ENCODE data around the gene GRK3.
"Not testable (repeated sequence)": the region's sequence is repeated elsewhere in the genome, so short reads cannot be mapped to it uniquely, and the experiment has no call there.

The GRK3 gene

DNA sequence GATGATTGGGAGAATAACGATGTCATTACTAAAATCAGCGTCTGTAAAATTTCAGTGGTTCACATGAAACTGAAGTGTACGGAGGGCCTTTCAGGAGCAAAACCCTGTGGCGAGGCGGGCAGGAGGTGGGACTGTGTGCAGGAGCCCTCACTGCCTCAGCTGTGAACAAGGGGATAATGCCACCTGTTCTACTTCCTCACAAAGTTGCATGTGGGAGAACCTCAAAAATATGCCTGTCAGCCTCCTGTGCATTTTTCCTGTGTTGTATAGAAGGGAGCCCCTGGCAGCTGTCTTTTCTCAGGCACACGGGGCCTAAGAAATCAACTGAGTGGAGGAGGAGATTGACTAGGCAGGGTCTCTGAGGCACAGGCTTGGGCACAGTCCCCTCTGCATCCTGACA is 134.5 kb downstream of the GRK3 start:
- no peak for DNase-seq (ENCODE audit: low spot score)

DNA sequence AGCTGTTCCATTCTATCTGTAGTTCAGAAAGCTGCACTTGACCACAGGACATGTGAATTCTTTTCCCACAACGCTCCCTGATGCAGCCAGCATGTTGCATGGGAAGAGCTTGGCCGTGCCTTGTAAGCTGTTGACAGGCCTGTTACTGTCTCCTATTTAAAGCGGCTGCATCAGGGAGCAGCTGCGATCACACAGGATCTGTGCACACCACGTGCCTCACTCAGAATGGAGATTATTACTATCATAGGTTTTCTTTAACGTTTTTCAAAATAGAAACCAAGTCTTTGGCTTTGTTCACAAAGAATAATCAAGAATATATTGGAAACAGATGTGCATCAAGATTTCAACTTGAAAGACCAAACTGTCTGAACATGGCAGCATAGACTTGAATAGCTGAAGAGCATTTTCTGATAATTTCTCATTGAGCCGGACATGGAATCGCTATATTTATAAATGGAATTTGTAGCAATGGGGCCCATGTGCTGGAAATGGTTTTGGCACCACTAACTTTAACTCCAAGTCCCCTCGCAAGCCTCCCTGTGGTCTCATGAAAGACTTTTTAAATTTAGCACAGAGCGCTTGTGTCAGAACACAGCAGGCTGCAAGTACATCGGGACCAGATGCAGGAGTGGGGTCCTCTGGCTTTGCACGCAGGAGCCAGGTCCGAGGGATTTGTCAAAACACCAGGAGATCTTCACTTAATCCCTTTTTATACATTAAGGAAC is 136.7 kb downstream of the GRK3 start:
- no peak for DNase-seq (ENCODE audit: low spot score)

DNA sequence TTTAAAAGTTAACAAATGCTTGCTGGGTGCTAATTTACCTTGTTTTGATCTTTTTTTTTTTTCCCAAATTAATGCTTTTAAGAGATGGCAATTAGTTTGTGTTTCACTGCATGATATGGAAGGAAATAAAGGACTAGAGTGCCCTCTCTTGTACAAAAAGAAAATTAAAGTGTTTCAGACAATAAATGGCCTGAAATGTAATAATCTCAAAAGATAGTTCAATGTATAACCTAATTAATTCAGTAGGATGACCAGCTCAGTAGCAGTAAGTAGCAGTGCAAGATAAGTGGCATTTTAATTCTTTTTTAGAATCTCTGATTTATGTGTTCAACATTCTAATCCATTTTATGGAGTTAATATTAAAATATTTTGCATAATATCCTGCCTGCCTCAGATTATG is 137.6 kb downstream of the GRK3 start:
- peak; percentile 32 for DNase-seq (ENCODE audit: low spot score)

DNA sequence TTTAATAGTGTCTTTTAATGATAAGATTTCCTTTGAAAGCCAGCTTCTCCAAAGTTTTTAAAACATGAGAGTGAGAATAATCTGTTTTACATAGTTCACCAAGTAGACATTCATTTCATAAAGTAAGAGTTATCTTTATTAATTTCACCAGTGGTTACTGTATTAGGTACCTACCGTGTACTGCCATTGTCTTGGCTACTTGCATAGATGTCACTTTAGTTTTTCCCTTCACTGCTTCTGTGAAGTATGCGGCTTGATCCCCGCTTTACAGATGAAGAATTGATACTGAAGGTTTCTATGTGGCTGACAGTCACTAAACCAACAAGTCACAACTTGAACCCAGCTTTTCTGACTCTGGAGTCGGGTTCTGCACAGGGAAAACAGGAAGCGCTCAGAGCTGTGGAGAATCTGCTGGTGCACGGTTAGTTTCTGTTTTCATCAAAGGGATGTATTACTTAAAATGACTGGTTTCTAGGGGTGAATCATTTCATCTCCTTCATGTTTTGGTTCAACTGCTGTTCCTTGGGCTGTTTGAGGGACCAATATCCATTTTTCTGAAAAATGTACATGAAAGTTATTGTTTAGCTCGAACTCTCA is 138.2 kb downstream of the GRK3 start:
- DNase-seq (ENCODE audit: low spot score) = no peak

DNA sequence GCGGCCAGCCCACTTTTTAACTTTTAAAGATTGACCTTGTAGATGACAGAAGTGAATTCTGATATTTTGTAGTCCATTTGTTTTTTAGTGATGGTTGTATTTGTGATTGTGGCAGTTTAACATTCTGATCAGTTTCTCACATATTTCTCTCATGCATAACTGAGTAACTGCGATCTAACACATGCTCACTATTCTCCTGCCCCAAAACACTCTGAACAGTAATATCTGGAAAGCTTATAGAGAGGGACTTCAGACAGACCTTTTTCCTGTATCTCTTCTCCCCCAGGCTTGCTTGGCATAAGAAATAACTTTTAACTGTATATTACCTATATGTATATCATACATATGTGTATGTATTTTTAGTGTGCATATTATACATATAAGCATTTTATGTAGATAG is 140.2 kb downstream of the GRK3 start:
- no peak for DNase-seq (ENCODE audit: low spot score)

- DNase-seq (ENCODE audit: low spot score) = no peak
These were observed 141.7 kb downstream of the GRK3 start for GRCh38 chr22:25706197-25706596.

- not testable (repeated sequence) for DNase-seq (ENCODE audit: low spot score)
These were observed 144.0 kb downstream of the GRK3 start for GRCh38 chr22:25708430-25708829.

DNA sequence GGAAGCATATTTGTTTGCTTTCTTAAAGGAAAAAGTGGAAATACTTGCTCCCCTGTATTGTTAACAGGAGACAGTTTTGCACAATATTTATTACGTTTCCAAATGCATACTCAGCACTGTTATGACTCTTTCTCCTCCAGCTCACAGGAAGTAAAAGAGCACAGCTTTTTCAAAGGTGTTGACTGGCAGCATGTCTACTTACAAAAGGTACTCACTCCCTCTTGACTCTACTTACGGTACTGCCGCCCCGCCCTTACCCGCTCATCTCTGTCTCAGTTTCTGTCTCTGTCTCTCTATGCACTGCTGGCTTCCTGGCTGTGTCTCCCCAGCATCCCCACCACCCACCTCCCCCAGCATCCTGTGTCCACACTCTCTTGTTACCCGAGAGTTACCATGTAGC is 145.3 kb downstream of the GRK3 start:
- no peak for DNase-seq (ENCODE audit: low spot score)

DNA sequence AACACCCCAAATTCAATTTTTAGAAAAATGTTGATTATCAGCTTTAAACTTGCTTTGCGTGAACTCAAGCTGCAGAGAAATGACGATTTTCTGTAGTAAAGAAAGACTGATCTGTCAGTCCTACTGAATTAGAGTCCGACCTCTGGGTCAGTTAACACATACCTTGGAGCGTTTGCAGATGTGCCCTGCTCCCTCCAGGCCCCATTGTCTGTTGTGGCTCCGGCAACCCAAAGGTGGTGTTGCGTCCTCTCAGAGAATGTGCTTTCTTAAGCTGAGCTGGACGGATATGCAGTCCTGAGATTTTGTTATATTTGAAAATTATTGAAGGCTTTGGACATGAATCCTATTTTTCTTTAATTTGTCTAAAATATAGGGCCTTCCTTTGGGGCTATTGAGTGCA is 146.0 kb downstream of the GRK3 start:
- no peak for DNase-seq (ENCODE audit: low spot score)

GRCh38 chr22:25711491-25711890 is 147.0 kb downstream of the GRK3 start:
- no peak for DNase-seq (ENCODE audit: low spot score)

GRCh38 chr22:25712661-25713400 is 148.4 kb downstream of the GRK3 start:
- DNase-seq (ENCODE audit: low spot score) = no peak

- no peak for DNase-seq (ENCODE audit: low spot score)
These were observed 149.6 kb downstream of the GRK3 start for GRCh38 chr22:25714070-25714469.

GRCh38 chr22:25714739-25715138 is 150.3 kb downstream of the GRK3 start:
- no peak for DNase-seq (ENCODE audit: low spot score)

DNA sequence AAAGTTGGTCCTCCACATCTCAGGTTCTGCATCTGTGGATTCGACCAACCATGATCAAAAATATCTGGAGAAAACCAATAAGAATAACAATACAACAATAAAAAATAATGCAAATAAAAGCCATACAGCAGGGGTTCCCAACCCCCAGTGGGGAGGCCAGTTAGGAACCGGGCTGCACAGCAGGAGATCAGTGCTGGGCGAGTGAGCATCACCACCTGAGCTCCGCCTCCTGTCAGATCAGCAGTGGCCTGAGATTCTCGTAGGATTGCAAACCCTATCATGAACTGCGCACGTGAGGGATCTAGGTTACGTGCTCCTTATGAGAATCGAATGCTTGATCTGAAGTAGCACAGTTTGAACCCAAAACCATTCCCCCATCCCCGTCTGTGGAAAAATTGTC is 152.2 kb downstream of the GRK3 start:
- DNase-seq (ENCODE audit: low spot score) = no peak

- no peak for DNase-seq (ENCODE audit: low spot score)
These were observed 153.8 kb downstream of the GRK3 start for GRCh38 chr22:25718135-25718840.

GRCh38 chr22:25722223-25722622 is 157.7 kb downstream of the GRK3 start:
- no peak for DNase-seq (ENCODE audit: low spot score)

GRCh38 chr22:25722626-25723025 is 158.2 kb downstream of the GRK3 start:
- DNase-seq (ENCODE audit: low spot score) = no peak

GRCh38 chr22:25726241-25726640 is 161.8 kb downstream of the GRK3 start:
- DNase-seq (ENCODE audit: low spot score) = no peak

GRCh38 chr22:25728071-25728470 is 163.6 kb downstream of the GRK3 start:
- no peak for DNase-seq (ENCODE audit: low spot score)

GRCh38 chr22:25729016-25729995 is 164.8 kb downstream of the GRK3 start:
- no peak for DNase-seq (ENCODE audit: low spot score)

DNA sequence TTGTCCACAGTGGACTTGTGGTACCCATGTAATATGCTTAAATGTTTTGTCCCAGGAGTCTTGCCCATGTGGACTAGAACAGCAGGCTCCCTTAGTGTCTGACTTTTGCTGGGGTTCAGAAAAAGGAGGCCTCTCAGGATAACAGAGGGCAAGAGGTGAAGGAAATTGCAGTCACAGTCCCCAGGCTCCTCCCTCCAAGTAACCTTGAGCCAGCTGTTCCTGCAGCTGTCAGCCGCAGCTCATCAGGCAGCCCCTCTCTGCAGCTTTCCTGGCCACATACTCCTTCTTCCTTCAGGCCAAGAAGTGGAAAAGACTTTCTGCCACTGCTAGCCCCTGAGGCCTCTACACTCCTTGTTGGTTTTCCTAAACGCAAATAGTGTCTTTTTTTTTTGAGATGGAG is 171.2 kb downstream of the GRK3 start:
- DNase-seq (ENCODE audit: low spot score) = no peak

Measured in hematopoietic multipotent progenitor cell treated with erythropoietin and hydrocortisone succinate and interleukin-3 and kit ligand, for 15 days (in vitro differentiated cells).